ENCODE results near the gene TAF1L. TPM values are rescaled to one million over a fixed set of nuclear protein-coding genes. Genes with fewer than 3 reads are reported as not detected.
"Not testable (repeated sequence)": the region's sequence is repeated elsewhere in the genome, so short reads cannot be mapped to it uniquely, and the experiment has no call there.

Gene TAF1L
- total RNA-seq, 4 donors from 2014 or later: under 0.01 to 0.07 TPM; not detected in 2

DNA sequence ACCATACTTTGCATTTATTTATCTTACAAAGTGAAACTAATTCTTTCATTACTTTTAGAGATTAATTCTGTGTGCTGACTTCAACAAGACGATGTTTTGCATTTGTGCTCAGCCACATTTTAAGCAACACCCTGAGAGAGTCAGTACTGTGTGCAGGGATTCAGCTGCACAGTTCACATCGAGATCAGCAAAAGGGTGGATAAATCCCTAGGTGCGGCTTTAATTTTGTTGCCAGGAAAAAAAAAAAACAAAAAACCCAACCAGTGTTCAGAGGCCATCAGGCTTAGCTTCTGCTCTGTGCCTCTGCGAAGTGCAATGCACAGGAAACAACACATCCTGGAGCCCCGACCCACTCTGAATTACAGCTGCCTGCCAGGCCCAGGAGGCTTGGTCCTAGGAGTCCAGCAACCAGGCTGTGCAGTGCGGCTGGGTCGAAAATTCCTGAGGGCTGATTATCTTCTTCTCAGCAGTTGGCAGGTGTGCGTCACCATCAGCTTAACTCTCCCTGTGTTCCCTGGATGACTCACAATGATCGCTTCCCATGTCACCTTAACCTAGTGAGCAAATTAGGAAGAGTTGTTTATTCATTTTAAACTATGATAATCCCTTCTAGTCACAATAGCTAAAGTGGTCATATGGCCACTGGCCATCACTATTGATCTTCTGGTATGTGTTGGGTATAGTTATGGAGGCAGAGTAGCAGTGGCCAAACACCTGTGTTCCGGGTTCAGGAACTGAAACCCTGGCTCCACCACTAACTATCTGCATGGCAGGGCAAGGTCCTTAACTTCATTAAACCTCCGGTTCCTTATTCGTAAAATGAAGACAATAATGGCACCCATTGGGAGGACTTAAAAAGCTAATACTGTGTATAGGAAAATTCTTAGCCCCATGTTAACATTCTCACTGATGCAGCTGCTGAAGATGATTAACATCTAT lies 31.3 kb downstream of the TAF1L start:
- Histone ChIP-seq H3K27ac (no peak overlapping the region), H3K4me1 (no peaks in the 10 kb centered on the region), H3K4me3 (no peak overlapping the region), H3K36me3 (no peaks in the 10 kb centered on the region), H3K9me3 (no peaks in the 10 kb centered on the region), H3K27me3 (no peaks in the 10 kb centered on the region)
- TF ChIP-seq CTCF (IDR thresholded peaks at IDR 0.05) (no peak), POLR2A (IDR thresholded peaks at IDR 0.05) (no peak)
- intact Hi-C loops (cut with DNase I; ENCODE audit: low total_unique reads): no loop called here
- no peak for DNase-seq

DNA sequence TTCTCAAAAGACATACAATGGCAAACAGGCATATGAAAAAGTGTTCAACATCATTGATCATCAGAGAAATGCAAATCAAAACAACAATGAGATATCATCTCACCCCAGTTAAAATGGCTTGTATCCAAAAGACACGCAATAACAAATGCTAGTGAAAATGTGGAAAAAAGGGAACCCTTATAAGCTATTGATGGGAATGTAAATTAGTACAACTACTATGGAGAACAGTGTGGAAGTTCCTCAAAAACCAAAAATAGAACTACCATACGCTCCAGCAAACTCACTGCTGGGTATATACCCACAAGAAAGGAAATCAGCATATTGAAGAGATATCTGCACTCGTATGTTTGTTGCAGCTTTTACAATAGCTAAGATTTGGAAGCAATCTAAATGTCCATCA lies 36.4 kb downstream of the TAF1L start:
- H3K27ac ChIP-seq; H3K9me3 ChIP-seq; H3K4me3 ChIP-seq; H3K27me3 ChIP-seq; DNase-seq; H3K4me1 ChIP-seq; H3K36me3 ChIP-seq; intact Hi-C loops (cut with DNase I; ENCODE audit: low total_unique reads): not testable (repeated sequence)

DNA sequence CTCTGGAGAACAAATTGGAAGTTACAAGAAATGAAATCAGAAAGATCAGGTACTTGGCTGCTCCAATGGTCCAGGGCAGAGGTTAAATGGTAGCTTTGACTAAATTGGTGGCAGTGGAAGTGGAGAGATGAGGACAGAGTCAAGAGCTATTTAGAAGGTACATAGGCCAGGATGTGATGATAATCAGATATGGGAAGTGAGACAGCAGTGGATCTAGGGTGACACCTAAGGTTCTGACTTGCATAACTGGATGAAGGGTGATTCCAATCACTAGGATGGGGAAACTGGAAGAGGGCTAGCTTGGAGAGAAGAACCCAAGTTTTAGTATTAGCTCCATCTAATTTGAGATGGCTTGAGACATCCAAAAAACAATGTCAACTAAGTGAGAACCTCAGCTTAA lies 38.5 kb downstream of the TAF1L start:
- no peaks in the 10 kb centered on the region for H3K9me3 ChIP-seq
- no peak for TF ChIP-seq POLR2A (IDR thresholded peaks at IDR 0.05)
- TF ChIP-seq CTCF (IDR thresholded peaks at IDR 0.05): no peak
- H3K4me1 ChIP-seq: no peaks in the 10 kb centered on the region
- intact Hi-C loops (cut with DNase I; ENCODE audit: low total_unique reads): no loop called here
- no peaks in the 10 kb centered on the region for H3K36me3 ChIP-seq
- no peaks in the 10 kb centered on the region for H3K27me3 ChIP-seq
- DNase-seq: no peak
- H3K27ac ChIP-seq: no peak overlapping the region
- H3K4me3 ChIP-seq: no peak overlapping the region

GRCh38 chr9:32596096-32596865 lies 39.2 kb downstream of the TAF1L start:
- Histone ChIP-seq H3K9me3 (no peaks in the 10 kb centered on the region), H3K27ac (no peak overlapping the region), H3K4me3 (no peak overlapping the region), H3K27me3 (no peaks in the 10 kb centered on the region), H3K4me1 (no peaks in the 10 kb centered on the region), H3K36me3 (no peaks in the 10 kb centered on the region)
- DNase-seq: no peak
- intact Hi-C loops (cut with DNase I; ENCODE audit: low total_unique reads): no loop called here
- no peak for TF ChIP-seq CTCF (IDR thresholded peaks at IDR 0.05)
- TF ChIP-seq POLR2A (IDR thresholded peaks at IDR 0.05): no peak

DNA sequence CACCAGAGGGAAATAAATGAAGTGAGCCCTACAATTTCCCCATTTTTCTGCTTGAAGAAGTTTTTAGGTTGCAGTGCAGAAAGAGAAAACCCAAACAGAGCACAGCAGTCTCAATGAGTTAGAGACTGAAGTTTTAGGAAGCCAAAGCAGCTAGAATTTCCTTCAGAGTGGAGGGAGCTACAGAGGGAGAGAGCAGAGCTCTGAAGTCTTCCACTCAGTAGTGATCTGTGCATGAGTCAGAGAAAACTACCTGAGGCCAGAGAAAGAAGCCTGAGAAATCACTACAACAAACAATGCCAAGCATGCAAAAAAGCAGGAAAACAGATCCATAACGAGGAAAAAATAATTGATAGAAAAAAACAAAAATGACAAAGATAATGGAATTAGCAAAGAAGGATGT lies 44.6 kb downstream of the TAF1L start:
- Histone ChIP-seq H3K27ac (no peak overlapping the region), H3K9me3 (no peaks in the 10 kb centered on the region), H3K27me3 (no peaks in the 10 kb centered on the region), H3K4me3 (no peak overlapping the region), H3K36me3 (no peaks in the 10 kb centered on the region), H3K4me1 (no peaks in the 10 kb centered on the region)
- no peak for DNase-seq
- no peak for TF ChIP-seq CTCF (IDR thresholded peaks at IDR 0.05)
- intact Hi-C loops (cut with DNase I; ENCODE audit: low total_unique reads): no loop called here
